ENCODE results near the gene LHFPL2.

The LHFPL2 gene

DNA sequence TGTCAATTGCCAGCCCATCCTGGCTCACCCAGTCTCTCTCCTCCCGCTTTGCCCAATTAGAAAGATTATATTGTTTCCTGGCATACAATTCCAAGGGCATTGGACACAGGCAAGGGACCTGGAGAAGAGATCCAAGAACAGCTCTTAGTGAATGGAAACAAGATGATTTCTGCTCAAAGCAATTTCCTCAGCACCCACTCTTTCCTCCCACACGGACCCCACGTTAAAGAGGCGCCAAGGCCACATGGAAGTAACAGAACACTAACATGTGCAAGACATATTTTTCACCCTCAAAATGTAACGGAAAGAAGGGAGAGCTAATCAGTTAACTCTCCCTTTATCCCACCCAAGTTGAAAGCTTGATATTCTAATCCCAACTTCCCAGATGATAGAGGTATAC lies 111.2 kb downstream of the LHFPL2 start:
- TF ChIP-seq, protein P1, sequence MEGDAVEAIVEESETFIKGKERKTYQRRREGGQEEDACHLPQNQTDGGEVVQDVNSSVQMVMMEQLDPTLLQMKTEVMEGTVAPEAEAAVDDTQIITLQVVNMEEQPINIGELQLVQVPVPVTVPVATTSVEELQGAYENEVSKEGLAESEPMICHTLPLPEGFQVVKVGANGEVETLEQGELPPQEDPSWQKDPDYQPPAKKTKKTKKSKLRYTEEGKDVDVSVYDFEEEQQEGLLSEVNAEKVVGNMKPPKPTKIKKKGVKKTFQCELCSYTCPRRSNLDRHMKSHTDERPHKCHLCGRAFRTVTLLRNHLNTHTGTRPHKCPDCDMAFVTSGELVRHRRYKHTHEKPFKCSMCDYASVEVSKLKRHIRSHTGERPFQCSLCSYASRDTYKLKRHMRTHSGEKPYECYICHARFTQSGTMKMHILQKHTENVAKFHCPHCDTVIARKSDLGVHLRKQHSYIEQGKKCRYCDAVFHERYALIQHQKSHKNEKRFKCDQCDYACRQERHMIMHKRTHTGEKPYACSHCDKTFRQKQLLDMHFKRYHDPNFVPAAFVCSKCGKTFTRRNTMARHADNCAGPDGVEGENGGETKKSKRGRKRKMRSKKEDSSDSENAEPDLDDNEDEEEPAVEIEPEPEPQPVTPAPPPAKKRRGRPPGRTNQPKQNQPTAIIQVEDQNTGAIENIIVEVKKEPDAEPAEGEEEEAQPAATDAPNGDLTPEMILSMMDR (IDR thresholded peaks at IDR 0.05; ENCODE audit: low read depth, low read length, poor library complexity, severe bottlenecking): no peak
- no peak for TF ChIP-seq EZH2phosphoT487 (IDR thresholded peaks at IDR 0.05; ENCODE audit: borderline replicate concordance, low read length)
- no peaks in the 10 kb centered on the region for H3K79me2 ChIP-seq (ENCODE audit: control insufficient read depth, low read length)
- H3K4me2 ChIP-seq (ENCODE audit: low read length): no peak overlapping the region

DNA sequence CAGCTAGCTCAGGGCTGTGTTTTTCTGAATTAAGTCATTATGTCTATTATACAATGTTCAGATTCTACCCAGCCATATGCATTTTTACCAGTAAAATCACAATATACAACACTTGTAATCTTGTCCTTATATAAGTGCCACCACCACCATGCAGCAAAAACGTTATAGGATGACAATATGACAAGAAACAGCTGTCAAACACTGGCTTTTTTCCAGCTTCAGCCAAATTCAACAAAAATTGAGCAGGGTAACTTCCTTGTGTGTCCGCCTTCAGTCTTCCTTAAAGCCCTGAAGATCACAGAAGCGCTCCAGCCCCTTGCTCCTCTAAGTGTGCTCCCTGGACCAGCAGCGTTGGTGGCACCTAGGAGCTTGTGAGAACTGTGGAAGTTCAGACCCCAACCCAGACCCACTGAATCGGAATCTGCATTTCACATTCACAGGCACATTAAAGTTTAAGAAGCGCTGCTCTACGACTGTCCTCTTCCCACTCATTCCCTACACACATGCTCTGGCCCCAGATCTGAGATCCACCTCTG lies 111.8 kb downstream of the LHFPL2 start:
- H3K9me3 ChIP-seq (ENCODE audit: control insufficient read depth, insufficient read depth, low read length): no peaks in the 10 kb centered on the region
- H3K4me2 ChIP-seq (ENCODE audit: low read length): no peak overlapping the region
- H3K79me2 ChIP-seq (ENCODE audit: control insufficient read depth, low read length): no peaks in the 10 kb centered on the region
- H3K27ac ChIP-seq (ENCODE audit: low read depth, low read length): no peak overlapping the region
- no peaks in the 10 kb centered on the region for H3K9me2 ChIP-seq (replicated peaks; ENCODE audit: control insufficient read depth, low read length)
- TF ChIP-seq EZH2phosphoT487 (IDR thresholded peaks at IDR 0.05; ENCODE audit: borderline replicate concordance, low read length): no peak
- TF ChIP-seq, protein P1 (IDR thresholded peaks at IDR 0.05; ENCODE audit: low read depth, low read length, poor library complexity, severe bottlenecking): no peak
- H3F3A ChIP-seq (ENCODE audit: control insufficient read depth, insufficient read depth): no peaks in the 10 kb centered on the region
- H3K4me3 ChIP-seq (ENCODE audit: low read length): no peak overlapping the region
- no peaks in the 10 kb centered on the region for H3K4me1 ChIP-seq (ENCODE audit: control insufficient read depth, low read length)
- H3K27me3 ChIP-seq (ENCODE audit: control insufficient read depth, low read length): no peaks in the 10 kb centered on the region
- no peaks in the 10 kb centered on the region for H4K20me1 ChIP-seq (ENCODE audit: control insufficient read depth, insufficient read depth, low read depth, low read length)
- H3K36me3 ChIP-seq (ENCODE audit: control insufficient read depth, low read length): no peaks in the 10 kb centered on the region

More for the DNA sequence above, 111.2 kb downstream of the LHFPL2 start:
- H3K4me1 ChIP-seq (ENCODE audit: control insufficient read depth, low read length): no peaks in the 10 kb centered on the region
- H3K27me3 ChIP-seq (ENCODE audit: control insufficient read depth, low read length): no peaks in the 10 kb centered on the region
- H3K9me2 ChIP-seq (replicated peaks; ENCODE audit: control insufficient read depth, low read length): no peaks in the 10 kb centered on the region
- no peaks in the 10 kb centered on the region for H3K36me3 ChIP-seq (ENCODE audit: control insufficient read depth, low read length)
- no peaks in the 10 kb centered on the region for H4K20me1 ChIP-seq (ENCODE audit: control insufficient read depth, insufficient read depth, low read depth, low read length)
- H3K27ac ChIP-seq (ENCODE audit: low read depth, low read length): no peak overlapping the region
- H3K9me3 ChIP-seq (ENCODE audit: control insufficient read depth, insufficient read depth, low read length): no peaks in the 10 kb centered on the region
- H3F3A ChIP-seq (ENCODE audit: control insufficient read depth, insufficient read depth): no peaks in the 10 kb centered on the region
- H3K4me3 ChIP-seq (ENCODE audit: low read length): no peak overlapping the region

DNA sequence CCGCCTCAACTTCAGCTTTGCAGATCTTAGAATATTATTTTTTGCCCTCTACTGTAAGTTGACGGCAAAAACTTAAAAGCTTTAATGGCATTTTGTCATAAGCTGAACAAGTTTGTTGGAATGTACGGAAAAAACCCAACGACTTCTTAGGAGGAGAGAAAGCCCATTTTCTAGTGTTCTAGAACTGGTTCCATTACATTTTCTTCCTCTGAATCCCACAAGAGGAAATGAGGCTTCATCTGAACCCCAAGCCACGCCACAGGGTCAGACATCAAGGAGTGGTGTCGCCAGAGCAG lies 113.7 kb downstream of the LHFPL2 start:
- Histone ChIP-seq H3K4me1 (ENCODE audit: control insufficient read depth, low read length) (no peaks in the 10 kb centered on the region), H3F3A (ENCODE audit: control insufficient read depth, insufficient read depth) (no peaks in the 10 kb centered on the region), H3K27me3 (ENCODE audit: control insufficient read depth, low read length) (no peaks in the 10 kb centered on the region), H3K9me2 (replicated peaks; ENCODE audit: control insufficient read depth, low read length) (no peaks in the 10 kb centered on the region), H4K20me1 (ENCODE audit: control insufficient read depth, insufficient read depth, low read depth, low read length) (no peaks in the 10 kb centered on the region), H3K4me3 (ENCODE audit: low read length) (no peak overlapping the region), H3K36me3 (ENCODE audit: control insufficient read depth, low read length) (no peaks in the 10 kb centered on the region), H3K79me2 (ENCODE audit: control insufficient read depth, low read length) (no peaks in the 10 kb centered on the region), H3K9me3 (ENCODE audit: control insufficient read depth, insufficient read depth, low read length) (no peaks in the 10 kb centered on the region), H3K4me2 (ENCODE audit: low read length) (no peak overlapping the region), H3K27ac (ENCODE audit: low read depth, low read length) (no peak overlapping the region)
- no peak for TF ChIP-seq EZH2phosphoT487 (IDR thresholded peaks at IDR 0.05; ENCODE audit: borderline replicate concordance, low read length)
- TF ChIP-seq, protein P1 (IDR thresholded peaks at IDR 0.05; ENCODE audit: low read depth, low read length, poor library complexity, severe bottlenecking): no peak
